CD1c-positive myeloid dendritic cell (primary cell): ENCODE data around the gene MT1X.

Experiments used
- DNase-seq: peaks from one replicate; pipeline ENCODE4 v3.0.0-alpha.2; 2016; ENCODE audit errors: extremely low spot score

Gene MT1X

GRCh38 chr16:56679078-56679730 lies 3.1 kb upstream of the MT1X start:
- no peak for DNase-seq

- DNase-seq: no peak
Measured at GRCh38 chr16:56679818-56680217, 2.5 kb upstream of the MT1X start.

- no peak for DNase-seq
Measured at GRCh38 chr16:56682703-56683397, 580 bp downstream of the MT1X start.

GRCh38 chr16:56683424-56684172 lies 1.3 kb downstream of the MT1X start:
- DNase-seq: no peak

GRCh38 chr16:56684256-56684925 lies 2.1 kb downstream of the MT1X start:
- DNase-seq: no peak

- no peak for DNase-seq
Measured at GRCh38 chr16:56684926-56685590, 2.8 kb downstream of the MT1X start.

- no peak for DNase-seq
Measured at GRCh38 chr16:56686758-56687157, 4.5 kb downstream of the MT1X start.

GRCh38 chr16:56688762-56689161 lies 6.5 kb downstream of the MT1X start:
- no peak for DNase-seq

- no peak for DNase-seq
Measured at GRCh38 chr16:56689171-56689570, 6.9 kb downstream of the MT1X start.

GRCh38 chr16:56690420-56691122 lies 8.3 kb downstream of the MT1X start:
- DNase-seq: no peak

- peak; percentile 10 for DNase-seq
Measured at GRCh38 chr16:56691885-56692284, 9.6 kb downstream of the MT1X start.

- no peak for DNase-seq
Measured at GRCh38 chr16:56695246-56695645, 13.0 kb downstream of the MT1X start.

GRCh38 chr16:56697456-56698155 lies 15.3 kb downstream of the MT1X start:
- DNase-seq: no peak

- no peak for DNase-seq
Measured at GRCh38 chr16:56700195-56700594, 17.9 kb downstream of the MT1X start.

- DNase-seq: no peak
Measured at GRCh38 chr16:56700631-56701030, 18.4 kb downstream of the MT1X start.

GRCh38 chr16:56701534-56701933 lies 19.3 kb downstream of the MT1X start:
- DNase-seq: no peak

- no peak for DNase-seq
Measured at GRCh38 chr16:56702836-56703235, 20.6 kb downstream of the MT1X start.

GRCh38 chr16:56708525-56709442 lies 26.5 kb downstream of the MT1X start:
- DNase-seq: no peak

GRCh38 chr16:56709443-56710040 lies 27.3 kb downstream of the MT1X start:
- no peak for DNase-seq
